OCI-M1 (cell line): ENCODE data around the gene CRYL1.
"Not testable (repeated sequence)": the region's sequence is repeated elsewhere in the genome, so short reads cannot be mapped to it uniquely, and the experiment has no call there.

Experiments used
- DNase-seq: peaks from one replicate; lab custom pipeline; 2025; lab: John Stamatoyannopoulos, UW

CRYL1 gene

DNA sequence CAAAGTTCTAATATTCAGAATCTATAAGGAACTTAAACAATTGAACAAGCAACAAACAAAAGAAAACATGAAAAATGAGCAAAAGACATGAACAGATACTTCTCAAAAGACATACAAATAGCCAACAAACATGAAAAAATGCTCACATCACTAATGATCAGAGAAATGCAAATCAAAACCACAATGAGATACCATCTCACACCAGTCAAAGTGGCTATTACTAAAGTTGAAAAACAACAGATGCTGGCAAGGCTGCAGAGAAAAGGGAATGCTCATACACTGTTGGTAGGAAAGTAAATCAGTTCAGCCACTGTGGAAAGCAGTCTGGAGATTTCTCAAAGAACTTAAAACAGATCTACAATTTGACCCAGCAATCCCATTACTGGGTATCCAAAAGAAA is 74.3 kb downstream of the CRYL1 start:
- no peak for DNase-seq

DNA sequence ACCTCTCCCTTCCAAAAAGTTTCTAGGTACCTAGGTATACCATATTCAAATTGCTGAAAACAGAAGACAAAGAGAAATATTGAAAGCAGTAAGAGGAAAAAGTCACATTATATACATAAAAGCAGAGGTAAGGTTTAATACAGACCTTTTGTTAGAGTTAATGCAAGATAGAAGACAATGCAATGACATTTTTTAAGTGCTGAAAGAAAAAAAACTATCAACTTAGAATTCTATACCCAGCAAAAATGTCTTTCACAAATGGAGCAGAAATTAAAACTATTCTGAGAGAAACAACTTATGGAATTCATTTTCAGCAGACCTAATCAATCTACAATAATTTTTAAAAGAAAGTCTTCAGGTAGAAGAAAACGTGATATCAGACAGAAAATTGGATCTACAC is 77.2 kb downstream of the CRYL1 start:
- DNase-seq = no peak

DNA sequence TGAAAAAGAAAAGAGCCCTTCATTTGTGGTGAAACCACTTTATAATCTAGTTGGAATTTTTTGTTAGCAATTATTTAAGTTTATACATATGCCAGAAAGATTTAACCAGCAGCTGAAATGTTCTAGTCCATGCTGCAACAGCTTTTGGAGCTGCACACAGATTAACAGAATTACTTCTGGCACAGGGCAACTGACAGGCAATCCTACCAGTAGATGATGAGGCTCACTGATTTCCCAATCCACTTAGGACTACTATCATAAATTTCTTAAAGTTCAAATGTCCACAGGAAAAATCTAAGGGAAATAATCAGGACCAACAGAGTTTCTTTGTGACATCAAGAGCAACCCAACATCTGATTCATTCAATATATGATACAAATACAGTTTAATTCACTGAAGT is 78.8 kb downstream of the CRYL1 start:
- DNase-seq = no peak

DNA sequence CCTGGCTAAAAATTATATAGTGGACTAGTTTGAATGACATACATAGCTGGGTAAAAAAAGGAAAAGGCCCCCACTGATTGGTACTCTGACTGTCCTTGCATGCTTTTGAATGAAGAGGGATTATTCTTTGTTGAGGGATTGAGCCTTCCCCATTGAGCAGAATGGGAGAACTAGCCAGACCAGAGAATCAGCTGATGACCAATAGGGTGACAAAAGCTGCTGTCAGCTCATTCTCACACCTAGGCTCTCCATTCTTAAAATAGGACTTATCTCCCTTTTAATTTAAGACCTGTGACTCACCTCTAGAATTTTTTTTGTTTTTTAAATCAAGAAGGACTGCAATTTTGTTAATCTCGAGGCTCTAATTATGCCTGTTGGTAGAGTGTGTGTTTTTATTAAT is 79.3 kb downstream of the CRYL1 start:
- DNase-seq = no peak

DNA sequence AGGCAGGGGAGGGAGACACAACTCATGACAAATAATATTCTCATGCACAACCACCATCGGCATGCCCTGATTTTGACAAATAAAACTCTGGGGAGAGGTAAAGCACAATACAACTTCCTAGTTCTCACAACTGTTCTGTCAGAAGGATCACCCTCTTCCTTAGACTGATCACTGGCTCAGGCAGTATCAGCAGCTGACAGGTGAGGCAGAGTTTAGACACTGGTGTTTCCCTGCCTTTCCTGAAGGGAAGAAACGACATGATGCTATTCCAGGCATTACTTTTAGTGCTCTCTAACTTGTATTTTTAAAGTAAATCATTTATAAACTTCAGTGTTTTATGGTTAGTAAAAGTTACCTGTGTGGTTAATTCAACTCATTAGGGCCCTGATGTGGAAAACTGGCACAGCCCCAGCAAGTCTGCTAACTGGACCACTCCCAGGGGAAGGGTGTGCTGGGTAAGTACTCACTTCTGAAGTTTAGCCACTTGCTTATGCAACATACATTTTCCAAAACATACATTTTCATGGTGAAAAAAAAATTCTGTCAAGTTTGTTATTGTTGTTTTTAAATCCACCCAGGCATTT is 82.8 kb downstream of the CRYL1 start:
- no peak for DNase-seq

DNA sequence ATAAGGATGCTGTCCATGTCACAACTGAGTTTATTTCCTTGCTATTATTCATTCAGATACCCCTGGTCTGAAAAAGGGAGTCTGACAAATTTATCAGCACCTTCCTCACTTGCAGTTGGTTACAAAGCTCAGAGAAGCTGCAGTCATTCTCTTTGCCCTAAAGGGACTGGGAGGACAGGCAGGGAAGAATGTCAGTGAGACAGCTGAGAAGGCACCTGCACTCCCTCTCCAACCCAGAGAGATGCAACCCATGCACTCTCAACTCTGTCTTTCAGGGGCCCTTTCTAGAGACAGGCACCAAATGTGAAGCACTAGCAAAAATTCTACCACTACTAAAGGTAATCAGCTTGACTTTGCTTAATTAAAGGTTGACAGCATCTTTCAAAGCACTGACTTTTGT is 83.3 kb downstream of the CRYL1 start:
- no peak for DNase-seq

DNA sequence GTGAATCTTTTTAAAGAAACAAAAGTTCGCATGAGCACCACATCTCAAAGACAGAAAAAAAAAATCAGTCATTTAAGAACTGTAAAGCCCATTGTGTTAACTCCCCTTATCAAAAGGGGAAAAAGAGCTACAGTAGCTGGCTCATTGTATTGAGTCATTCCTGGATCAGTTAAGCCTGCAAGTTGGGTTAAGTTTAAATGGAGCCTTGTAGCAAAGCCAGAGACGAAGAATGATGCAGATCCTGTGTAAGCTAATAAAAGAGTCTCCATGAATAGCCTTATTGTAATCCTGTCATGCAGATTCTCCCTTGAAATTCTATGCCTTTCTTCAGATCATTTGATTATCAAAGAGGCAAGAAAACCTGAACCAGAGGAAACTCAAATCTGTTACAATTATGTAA is 83.8 kb downstream of the CRYL1 start:
- DNase-seq = peak; percentile 49

DNA sequence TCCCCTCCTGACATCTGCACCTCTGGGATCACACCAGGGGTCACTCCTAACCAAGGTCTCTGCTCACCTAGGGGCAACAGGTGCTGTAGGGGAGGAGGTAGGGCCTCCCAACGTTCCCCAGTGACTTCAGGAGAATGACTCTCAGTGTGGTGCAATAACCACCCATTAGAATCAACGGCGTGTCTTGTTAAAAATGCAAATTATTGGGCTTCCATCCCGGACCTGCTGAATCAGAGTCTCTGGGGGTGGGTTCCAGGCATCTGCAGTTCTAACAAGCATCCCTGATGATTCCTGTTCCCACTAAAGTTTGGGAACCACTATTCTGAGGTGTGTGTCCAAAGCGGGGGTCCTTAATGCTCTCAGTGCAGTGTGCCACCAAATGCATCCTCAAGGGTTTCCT is 84.6 kb downstream of the CRYL1 start:
- DNase-seq = no peak

DNA sequence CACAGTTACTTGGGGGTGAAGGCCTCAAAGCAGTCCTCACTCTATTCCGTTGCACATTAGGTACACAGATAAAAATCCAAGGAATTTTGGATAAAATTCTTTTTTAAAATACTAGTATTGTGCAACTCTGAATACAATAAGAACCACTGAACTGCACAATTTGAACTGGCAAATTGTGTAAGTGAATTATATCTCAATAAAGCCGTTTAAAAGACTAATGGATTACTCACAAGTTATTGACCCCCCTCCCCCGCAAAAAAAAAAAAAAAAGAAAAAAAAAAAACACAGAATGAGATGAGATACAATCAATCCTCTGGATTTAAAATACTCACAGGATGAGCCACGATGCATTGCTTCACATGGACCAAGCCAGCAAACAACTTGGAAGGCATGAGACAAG is 86.4 kb downstream of the CRYL1 start:
- DNase-seq = no peak

DNA sequence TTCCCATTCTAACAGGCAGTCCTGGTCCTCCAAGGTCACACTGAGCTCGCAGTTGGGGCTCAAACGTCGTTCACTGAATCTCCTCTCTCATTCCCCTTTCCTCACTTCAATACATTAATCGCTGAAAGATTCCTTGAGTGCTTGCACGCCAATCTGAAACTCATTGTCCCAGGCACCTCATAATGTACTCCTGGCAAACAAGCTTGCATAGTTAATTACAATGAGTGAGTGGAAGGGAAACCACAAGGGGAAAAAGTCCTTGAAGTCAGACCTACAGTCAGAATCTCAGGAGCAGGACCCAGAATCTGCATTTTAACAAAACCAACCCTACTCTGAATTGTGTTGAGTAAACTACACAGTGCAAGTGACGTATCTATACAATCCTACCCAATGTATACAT is 86.9 kb downstream of the CRYL1 start:
- no peak for DNase-seq

DNA sequence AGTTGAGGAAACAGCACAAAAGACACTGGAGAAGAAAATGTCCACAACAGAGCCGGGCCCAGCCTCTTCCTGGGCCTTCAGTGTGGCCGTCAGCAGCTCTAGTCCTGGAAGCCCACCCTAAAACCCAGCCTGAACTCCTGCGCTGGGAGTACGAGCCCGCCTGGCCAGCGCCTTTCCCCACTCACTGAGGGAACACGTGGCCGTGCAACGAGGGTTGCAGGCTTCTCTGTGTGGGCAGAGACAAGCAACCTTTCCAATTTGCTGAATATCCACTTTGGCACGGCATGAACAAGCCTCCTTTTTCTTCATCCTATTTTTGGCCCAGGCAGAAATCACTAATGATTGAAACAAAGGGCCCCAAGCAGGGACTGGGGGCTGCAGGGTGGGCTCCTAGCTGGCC is 89.2 kb downstream of the CRYL1 start:
- DNase-seq = no peak

DNA sequence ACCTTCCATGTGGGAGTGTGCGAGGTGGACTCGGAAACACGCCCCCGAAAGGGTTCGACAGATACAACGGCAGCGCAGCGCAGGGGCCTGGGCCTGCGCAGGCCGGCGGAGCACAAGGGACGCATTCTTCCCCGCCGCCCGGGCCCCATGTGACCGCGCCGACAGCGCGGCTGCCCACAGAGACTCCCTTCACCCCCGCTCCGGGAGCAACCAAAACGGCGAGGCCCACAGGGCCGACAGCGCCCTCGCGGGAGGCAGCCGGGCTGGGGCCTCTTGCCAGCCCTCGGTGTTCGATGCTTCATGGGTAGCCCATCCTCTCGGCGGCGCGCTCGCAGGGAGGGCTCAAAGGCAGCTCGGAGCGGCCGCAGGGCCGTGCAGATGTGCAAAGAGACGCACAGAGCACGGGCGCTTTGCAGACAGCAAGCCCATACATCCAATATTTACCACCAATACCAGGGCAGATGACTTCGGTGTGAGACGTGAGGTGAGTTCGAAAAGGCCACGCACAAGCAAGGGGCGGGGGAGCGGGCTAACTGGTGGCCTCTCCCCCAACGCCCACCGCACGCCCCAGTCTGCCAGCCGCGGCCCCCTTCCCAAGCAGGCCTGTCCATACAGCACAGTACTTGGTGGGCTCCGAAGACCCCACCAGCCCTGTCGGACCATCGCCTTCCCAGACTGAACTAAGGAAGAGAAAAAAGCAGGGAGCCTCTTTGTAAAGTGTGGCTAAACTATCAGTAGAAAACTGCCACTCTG is 89.9 kb downstream of the CRYL1 start:
- DNase-seq = no peak

DNA sequence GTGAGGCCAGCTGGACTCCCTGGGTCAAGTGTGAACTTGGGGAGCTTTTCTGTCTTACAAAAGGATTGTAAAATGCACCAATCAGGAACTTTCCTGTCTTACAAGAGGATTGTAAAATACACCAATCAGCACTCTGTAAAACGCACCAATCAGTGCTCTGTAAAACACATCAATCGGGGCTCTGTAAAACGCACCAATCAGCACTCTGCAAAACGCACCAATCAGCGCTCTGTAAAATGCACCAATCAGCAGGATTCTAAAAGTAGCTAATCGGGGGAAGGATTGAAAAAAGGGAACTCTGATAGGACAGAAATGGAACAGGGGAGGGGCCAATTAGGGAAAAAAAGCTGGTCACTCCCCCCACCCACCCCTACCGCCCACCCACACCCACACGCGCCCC is 91.4 kb downstream of the CRYL1 start:
- DNase-seq = not testable (repeated sequence)

DNA sequence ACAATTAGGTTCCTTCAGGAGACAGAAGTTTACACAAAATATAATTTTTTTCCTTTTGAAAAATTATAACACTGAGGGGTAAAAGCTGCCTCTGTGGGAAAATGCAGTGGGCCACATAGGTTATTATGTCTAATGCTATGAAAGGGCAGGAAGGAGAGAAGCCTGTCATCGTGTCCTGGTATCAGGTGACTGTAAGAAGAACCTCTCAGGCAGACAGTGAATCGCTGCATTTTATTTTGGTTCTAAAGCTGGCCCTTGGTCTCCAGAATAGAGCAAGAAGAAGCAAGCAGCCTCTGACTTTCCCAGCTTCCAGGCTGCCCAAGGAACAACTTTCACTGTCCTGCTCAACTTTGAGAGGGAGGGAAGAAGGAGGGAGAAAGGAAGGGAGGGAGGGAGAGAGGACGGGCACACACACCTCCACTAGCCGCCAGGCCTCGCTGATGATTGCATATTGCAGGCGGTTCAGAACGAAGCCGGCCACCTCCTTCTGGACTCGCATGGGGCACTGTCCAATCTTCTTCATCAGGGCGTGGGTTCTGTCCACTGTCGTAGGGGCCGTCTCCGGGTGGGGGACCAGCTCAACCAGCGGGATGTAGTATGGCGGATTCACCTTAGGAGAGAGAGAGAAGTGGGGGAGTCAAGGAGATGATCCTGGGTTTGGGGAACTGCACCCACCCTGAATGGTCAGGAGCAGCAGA is 93.8 kb downstream of the CRYL1 start:
- no peak for DNase-seq

DNA sequence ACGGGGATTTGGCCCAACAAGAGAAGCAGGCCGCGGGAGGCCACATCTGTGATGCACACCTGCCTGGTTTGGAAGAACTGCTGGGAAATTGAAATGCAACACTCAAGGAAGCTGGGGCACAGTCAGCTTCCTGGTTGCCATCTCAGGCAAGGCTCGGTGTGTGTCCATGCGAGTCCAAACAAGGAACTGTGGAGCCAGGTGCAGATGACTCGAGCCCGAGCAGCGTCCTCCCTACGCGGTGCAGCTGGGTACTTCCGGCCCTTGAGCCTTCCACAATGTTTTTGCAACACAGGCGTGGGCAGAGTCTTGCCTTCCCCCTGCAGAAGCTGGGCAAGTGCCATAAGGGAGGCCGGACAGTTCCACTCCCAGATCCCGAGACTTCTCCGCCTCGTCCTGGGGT is 94.6 kb downstream of the CRYL1 start:
- DNase-seq = no peak

DNA sequence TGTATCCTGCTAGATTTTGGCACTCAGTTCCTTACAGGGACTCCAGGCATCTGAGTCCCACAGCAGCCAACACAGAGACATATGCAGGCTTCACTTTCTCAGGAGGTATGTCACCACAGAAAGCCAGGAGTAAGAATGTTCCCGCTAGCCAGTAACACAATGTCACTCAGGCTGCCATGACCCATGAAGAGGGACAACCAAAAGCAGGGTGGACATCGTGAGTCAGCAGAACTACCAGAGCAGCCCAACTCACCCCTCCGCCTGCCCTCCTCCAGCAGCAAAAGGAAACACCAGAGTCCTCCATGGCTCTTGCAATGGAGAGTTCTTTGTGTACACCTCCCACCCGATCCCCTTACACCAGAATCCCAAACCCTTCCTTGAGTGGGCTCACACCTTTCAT is 95.4 kb downstream of the CRYL1 start:
- no peak for DNase-seq

DNA sequence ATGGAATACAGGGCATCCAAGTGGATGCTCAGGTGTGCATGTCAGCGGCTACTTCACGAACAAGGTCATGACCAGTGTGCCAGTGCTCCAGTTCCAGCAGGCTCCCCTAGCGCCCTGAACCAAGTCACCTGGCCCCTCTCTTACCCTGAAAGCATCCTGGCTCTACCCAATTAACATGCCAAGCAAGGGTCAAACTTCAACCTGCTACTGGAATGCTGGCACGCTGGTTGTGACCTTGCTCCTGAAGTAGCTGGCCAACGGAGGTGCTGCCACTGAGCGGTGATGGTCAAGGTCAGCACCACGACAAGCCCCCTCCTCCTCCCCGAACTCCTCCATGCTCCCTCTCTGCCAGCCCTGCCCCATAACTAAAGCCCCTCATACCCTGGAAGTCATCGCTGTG is 96.0 kb downstream of the CRYL1 start:
- no peak for DNase-seq

DNA sequence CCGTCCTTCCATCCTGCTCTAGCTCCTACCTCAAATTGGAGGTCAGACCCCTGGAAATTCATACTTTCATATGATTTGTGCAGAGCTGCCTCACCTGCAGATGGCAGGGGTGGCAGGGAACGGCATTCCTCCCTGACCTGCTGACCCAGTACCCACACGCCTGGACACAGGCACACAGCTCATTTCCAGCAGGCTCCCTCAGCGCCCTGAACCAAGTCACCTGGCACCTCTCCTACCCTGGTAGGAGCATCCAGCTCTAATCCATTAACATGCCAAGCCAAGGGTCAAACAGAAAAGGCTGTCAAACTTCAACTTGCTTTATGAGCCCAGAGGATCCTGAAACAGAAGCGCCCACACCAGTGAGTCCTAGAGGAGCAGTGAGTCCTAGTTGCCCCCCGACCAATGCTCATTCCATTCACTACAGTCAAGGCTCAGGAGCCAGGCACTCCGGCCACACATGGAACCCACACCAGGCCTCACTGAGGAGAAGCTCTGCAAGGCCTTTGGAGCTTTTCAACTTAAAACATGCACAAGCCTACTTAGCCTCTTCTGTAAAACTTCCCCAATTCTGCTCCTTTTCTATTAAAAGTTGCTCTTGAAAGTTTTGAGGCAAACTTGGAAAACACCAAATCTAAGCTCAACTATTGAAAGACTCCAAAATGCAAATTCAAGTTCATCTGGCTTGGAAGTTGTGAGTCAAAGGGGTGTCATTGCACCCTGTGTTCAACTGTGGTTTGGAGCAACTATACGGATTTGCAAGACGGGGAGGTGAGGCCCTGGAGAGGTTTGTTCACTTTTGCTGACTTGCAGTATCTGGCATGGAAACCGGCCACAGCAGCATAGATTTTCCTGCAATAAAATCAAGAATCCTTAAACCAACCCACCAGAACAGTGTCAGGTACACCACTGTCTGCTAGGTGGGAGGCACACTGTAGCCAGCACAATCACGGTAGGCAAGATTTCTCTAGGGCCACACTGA is 96.7 kb downstream of the CRYL1 start:
- DNase-seq = no peak

DNA sequence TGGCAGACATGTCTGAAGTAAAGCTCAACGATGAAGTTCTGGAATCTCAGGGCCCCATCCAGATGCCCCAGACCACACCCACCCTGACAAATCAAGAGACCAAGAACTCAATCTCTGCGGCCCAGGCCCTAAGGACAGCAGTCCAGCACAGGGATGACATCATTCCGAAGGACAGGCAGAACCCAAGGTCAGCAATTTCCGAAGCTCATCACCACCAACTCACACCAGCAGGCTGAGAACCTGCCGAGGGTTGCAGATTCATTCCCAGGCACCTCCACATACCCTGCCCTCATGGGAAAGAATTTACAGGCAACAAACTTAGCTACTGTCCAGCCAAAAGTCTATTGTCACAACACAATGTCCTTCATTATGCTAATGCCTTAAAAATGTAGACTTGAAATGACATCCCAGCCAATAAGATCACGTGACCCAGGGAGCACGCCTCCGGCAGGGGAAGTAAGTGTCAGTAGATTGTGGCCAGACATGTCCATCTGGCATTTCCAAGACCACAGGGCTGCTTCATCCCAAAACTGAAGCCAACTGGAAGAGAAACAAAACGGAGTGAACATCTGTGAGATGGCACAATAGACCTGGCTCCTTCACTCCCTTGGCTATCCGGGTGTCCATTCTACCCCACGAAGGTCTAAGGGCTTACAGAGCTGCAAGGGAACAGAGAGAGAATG is 98.8 kb downstream of the CRYL1 start:
- no peak for DNase-seq

DNA sequence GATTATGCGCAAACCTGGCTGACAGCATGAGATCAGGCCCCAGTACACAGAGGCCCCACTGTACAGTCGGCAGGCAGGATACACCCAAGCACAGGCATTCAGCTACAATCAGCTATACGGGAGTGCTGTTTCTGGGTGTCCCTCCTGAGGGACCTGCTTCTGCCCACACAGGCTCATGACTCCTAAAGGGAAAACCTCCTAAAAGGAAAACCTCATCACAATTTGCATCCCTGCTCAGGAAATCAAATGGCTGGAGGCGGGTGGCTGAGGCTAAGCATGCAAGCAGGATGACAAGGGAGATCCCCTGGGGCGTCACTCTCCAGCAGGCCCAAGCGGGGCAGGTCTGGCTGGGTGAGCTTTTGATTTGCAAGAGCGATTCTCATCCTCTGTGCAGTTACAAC is 99.8 kb downstream of the CRYL1 start:
- DNase-seq = no peak

DNA sequence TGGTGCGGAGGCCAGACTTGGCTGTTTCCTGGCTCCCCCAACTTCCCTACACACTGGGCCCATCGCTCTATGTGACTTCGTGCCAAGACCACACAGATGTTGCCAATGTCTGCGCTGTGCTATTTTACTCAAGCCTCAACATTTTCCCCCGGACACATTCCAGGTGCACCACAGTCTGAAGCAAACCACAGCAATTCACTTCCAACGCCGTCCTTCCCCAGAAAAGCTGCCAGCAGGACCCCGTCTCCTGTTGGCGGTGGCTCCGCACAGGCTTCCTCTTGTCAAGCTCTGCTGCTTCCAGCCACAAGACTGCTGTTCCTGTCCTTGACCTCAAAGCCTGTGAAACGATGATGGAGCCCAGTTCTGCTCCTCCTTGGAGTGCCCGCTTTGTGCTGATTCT is 100.7 kb downstream of the CRYL1 start:
- DNase-seq = no peak

DNA sequence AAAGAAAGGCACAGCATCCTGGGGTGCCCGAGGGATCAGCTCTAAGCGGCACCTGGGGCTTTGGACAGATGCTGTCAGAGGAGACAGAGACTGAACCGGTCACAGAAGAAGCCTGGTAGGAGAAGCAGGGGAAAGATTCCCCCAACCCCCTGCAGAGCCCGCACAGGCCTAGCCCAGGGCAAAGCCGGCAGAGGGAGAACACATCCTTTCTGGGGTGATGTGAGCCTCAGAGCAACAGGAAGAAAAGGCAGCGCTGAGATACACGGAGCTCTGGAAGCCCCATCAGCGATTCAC is 101.2 kb downstream of the CRYL1 start:
- no peak for DNase-seq
